Mononuclear cell (primary cell): Measurements from ENCODE around the gene FBXL17. TPM values are rescaled to one million over a fixed set of nuclear protein-coding genes. Genes with fewer than 3 reads are reported as not detected.

Experiments
- H3K27me3 ChIP-seq: 2 replicates; pipeline ENCODE4 v1.6.0; 2011; ENCODE audit warnings: low read length, control low read depth; ENCODE audit not compliant: insufficient read depth
- H3K4me1 ChIP-seq: 2 replicates; pipeline ENCODE4 v1.5.1; 2011; ENCODE audit warnings: mild to moderate bottlenecking, low read length, control low read depth; ENCODE audit not compliant: insufficient read depth
- H3K4me3 ChIP-seq: 2 replicates; pipeline ENCODE4 v1.5.1; 2011; ENCODE audit warnings: mild to moderate bottlenecking, low read length, moderate library complexity
- H3K9me3 ChIP-seq: 2 replicates; pipeline ENCODE4 v1.5.1; 2011; ENCODE audit warnings: low read depth, mild to moderate bottlenecking, control low read depth, low read length
- total RNA-seq: library from RNA; depleted of rRNA; stranded (reverse); fragments of >200 nt; gene quantifications from one replicate; pipeline ENCODE4 v1.2.3, GENCODE V29; 2012

Gene FBXL17
- total RNA-seq, 1 donor, result 19.3 TPM

DNA sequence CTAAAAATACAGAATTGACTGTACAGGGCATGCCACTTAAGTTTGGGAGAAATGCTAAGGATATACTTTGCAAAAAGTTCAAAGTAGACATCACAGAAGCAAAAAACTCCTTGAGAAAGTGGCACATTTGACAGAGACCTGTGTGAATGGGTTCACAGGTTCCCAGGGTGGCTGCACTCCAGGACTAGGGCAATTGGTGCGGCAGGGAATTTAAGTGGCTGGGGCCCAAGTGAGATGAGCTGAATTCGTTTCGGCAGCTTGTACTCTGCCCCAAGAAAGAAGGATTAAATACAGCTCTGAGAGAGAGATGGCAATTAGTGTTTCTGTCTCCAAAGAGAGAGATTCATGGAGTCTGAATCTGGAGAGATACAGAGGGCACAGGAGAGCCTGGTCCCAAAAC is 280.1 kb downstream of the FBXL17 start:
- no peaks in the 10 kb centered on the region for H3K27me3 ChIP-seq
- no peaks in the 10 kb centered on the region for H3K4me1 ChIP-seq
- H3K9me3 ChIP-seq, result no peaks in the 10 kb centered on the region
- H3K4me3 ChIP-seq, result no peak overlapping the region

- Histone ChIP-seq H3K4me3 (no peak overlapping the region), H3K9me3 (no peaks in the 10 kb centered on the region), H3K27me3 (no peaks in the 10 kb centered on the region), H3K4me1 (no peaks in the 10 kb centered on the region)
Measured at GRCh38 chr5:108101130-108101529, 280.8 kb downstream of the FBXL17 start.

DNA sequence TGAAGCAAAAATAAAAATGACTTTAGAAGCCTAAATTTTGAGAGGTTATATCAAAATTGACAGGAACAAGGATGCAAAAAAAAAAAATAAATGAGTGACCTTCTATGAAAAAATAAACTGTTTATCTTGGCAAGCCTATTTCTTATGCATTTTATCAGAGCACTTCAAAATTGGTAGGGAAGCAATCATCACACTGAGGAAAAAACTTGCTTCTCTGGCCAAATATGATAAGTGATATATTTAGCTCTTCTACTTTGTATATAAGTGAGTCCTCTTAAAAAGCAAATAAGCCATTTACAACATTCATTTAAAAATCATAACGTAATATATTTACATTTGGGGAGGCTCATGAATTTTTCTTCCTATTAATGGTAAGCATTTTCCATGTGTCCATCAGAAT is 287.1 kb downstream of the FBXL17 start:
- no peaks in the 10 kb centered on the region for H3K4me1 ChIP-seq
- H3K27me3 ChIP-seq, result no peaks in the 10 kb centered on the region
- no peaks in the 10 kb centered on the region for H3K9me3 ChIP-seq
- H3K4me3 ChIP-seq, result no peak overlapping the region

DNA sequence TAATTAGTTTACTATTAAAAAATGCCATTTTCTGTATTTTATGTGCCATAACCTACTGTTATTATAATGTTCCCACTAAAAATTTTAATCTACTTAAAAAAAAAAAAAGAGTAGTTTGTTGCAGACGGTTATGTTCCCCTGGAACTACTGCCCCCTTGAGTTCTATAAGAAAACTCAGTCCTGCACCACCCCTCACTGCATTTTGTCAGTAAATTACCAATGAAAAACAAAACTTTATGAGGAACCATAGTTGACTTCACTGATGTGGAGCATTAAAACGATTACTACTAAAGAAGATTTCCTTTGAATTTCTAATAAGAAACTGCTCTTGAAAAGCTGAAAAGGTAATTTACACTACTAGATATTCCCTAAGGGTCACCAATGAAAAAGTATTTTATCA is 288.7 kb downstream of the FBXL17 start:
- no peaks in the 10 kb centered on the region for H3K27me3 ChIP-seq
- H3K9me3 ChIP-seq, result no peaks in the 10 kb centered on the region
- H3K4me3 ChIP-seq, result no peak overlapping the region
- no peaks in the 10 kb centered on the region for H3K4me1 ChIP-seq

- no peak overlapping the region for H3K4me3 ChIP-seq
- no peaks in the 10 kb centered on the region for H3K4me1 ChIP-seq
- H3K27me3 ChIP-seq, result no peaks in the 10 kb centered on the region
- H3K9me3 ChIP-seq, result no peaks in the 10 kb centered on the region
Measured at GRCh38 chr5:108090946-108091345, 291.0 kb downstream of the FBXL17 start.

DNA sequence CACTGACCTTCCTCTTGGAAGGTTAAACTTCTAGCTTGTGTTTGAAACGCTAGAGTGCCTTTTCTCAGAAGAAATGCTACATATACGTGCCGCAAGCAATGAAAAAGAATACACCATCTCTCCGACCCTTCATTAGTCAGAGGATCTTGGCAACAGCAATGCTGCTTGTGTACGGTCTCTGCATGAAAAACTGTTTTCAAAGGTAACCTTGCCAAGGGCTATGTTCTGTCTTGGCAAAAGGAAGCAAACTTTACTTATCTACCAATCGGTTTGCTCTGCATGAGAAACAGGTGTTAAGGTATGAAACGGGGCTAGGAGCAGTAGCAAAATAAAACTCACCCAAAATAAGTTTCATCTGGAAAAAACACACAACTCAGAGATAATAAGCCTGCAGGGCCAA is 297.8 kb downstream of the FBXL17 start:
- Histone ChIP-seq H3K27me3 (no peaks in the 10 kb centered on the region), H3K4me1 (no peaks in the 10 kb centered on the region), H3K4me3 (no peak overlapping the region), H3K9me3 (no peaks in the 10 kb centered on the region)

DNA sequence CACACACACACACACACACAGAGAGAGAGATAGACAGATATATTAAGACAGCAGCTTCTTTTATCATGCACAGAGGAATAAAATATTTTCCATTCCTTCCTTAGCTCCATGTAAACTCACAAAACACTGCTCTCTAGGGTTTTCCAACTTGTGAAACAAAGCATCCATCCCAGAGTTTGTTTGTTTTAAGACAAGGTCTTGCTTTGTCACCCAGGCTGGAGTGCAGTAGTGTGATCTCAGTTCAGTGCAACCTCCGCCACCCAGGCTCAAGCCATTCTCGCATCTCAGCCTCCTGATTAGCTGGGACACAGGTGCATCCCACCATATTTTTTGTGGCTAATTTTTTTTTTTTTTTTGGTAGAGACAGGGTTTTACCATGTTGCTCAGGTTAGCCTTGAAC is 298.7 kb downstream of the FBXL17 start:
- H3K9me3 ChIP-seq, result no peaks in the 10 kb centered on the region
- no peak overlapping the region for H3K4me3 ChIP-seq

GRCh38 chr5:108081707-108082106 is 300.2 kb downstream of the FBXL17 start:
- Histone ChIP-seq H3K4me1 (no peaks in the 10 kb centered on the region), H3K9me3 (no peaks in the 10 kb centered on the region), H3K4me3 (no peak overlapping the region), H3K27me3 (no peaks in the 10 kb centered on the region)

More for the DNA sequence above, 298.7 kb downstream of the FBXL17 start:
- Histone ChIP-seq H3K27me3 (no peaks in the 10 kb centered on the region), H3K4me1 (no peaks in the 10 kb centered on the region)

- Histone ChIP-seq H3K27me3 (no peaks in the 10 kb centered on the region), H3K9me3 (no peaks in the 10 kb centered on the region), H3K4me1 (no peaks in the 10 kb centered on the region), H3K4me3 (no peak overlapping the region)
Measured at GRCh38 chr5:108079753-108080152, 302.1 kb downstream of the FBXL17 start.

DNA sequence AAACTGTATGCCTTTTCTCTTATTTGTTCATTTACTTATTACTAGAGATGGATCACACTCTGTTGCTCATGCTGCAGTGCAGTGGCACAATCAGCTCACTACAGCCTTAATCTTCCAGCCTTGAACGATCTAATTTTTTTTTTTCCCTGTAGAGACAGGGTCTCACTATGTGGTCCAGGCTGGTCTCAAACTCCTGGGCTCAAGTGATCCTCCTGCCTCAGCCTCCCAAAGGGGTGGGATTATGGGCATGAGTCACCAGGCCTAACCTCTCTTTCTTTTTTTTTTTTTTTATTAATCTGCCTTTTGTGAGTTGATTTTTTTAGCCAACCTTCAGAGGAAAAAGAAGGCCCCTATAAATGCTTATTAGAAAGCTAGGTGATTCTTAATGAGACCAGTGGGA is 303.0 kb downstream of the FBXL17 start:
- no peaks in the 10 kb centered on the region for H3K4me1 ChIP-seq
- no peaks in the 10 kb centered on the region for H3K9me3 ChIP-seq
- no peaks in the 10 kb centered on the region for H3K27me3 ChIP-seq
- H3K4me3 ChIP-seq, result no peak overlapping the region

- Histone ChIP-seq H3K27me3 (no peaks in the 10 kb centered on the region), H3K4me1 (no peaks in the 10 kb centered on the region), H3K9me3 (no peaks in the 10 kb centered on the region), H3K4me3 (no peak overlapping the region)
Measured at GRCh38 chr5:108078345-108078744, 303.6 kb downstream of the FBXL17 start.

DNA sequence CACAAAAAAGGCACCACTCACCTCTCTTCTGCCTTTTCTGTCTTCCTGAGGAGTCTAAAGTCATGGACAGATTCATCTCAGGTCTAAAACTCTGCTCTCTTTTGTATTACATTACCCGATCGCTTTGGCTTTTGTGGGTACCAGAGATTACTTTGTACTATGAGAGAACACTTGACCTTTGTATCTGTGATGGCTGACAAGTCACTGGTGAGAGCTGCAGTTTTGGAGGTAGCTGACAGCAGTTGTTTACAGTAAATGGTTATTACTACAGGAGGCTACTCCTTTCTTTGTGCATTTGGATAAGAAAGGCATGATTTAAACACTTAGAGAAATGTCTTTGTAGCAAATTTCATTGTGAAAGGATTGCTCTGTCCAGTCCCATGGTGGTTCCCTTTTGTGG is 307.3 kb downstream of the FBXL17 start:
- H3K4me3 ChIP-seq, result no peak overlapping the region
- H3K4me1 ChIP-seq, result no peaks in the 10 kb centered on the region
- H3K9me3 ChIP-seq, result no peaks in the 10 kb centered on the region
- H3K27me3 ChIP-seq, result no peaks in the 10 kb centered on the region

GRCh38 chr5:108064302-108064701 is 317.6 kb downstream of the FBXL17 start:
- no peaks in the 10 kb centered on the region for H3K27me3 ChIP-seq
- H3K9me3 ChIP-seq, result no peaks in the 10 kb centered on the region
- H3K4me1 ChIP-seq, result no peaks in the 10 kb centered on the region
- H3K4me3 ChIP-seq, result no peak overlapping the region

GRCh38 chr5:108061941-108062340 is 320.0 kb downstream of the FBXL17 start:
- Histone ChIP-seq H3K9me3 (no peaks in the 10 kb centered on the region), H3K27me3 (no peaks in the 10 kb centered on the region), H3K4me1 (no peaks in the 10 kb centered on the region), H3K4me3 (no peak overlapping the region)

DNA sequence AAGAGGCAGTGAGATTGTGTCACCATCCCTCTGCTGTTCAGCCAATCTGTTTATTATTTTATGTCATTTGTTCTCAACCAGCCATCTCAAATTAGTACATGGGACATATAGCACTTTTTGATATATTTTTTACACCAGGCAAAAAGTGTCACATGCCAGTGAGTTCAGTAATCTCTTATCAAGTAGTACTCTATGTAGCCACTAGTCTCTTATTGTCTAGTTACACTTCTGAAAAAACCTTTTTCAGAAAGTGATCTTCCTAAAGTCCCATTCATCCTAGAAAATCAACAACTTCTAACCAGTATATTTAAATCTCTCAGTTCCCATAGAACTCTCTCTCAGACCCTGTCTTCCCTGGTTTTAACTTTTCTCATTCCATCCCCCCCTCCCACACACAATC is 321.6 kb downstream of the FBXL17 start:
- no peaks in the 10 kb centered on the region for H3K9me3 ChIP-seq
- H3K4me1 ChIP-seq, result no peaks in the 10 kb centered on the region
- H3K4me3 ChIP-seq, result no peak overlapping the region
- H3K27me3 ChIP-seq, result no peaks in the 10 kb centered on the region

- Histone ChIP-seq H3K4me1 (no peaks in the 10 kb centered on the region), H3K4me3 (no peak overlapping the region), H3K27me3 (no peaks in the 10 kb centered on the region), H3K9me3 (no peaks in the 10 kb centered on the region)
Measured at GRCh38 chr5:108059334-108059733, 322.6 kb downstream of the FBXL17 start.

- no peaks in the 10 kb centered on the region for H3K27me3 ChIP-seq
- no peaks in the 10 kb centered on the region for H3K4me1 ChIP-seq
- H3K4me3 ChIP-seq, result no peak overlapping the region
- H3K9me3 ChIP-seq, result peaks cover 6% of the 10 kb centered on the region
Measured at GRCh38 chr5:108054349-108054748, 327.5 kb downstream of the FBXL17 start.
